Panc1 (cell line): ENCODE results near the gene PIK3R5. TPM values are rescaled to one million over a fixed set of nuclear protein-coding genes. Genes with fewer than 3 reads are reported as not detected.

ENCODE experiments used
- ATAC-seq: fragments of 200-7000 bp; cut with Tn5 transposase; 2 replicates; pipeline ENCODE4 v1.9.1; 2020; ENCODE audit warnings: mild to moderate bottlenecking, moderate library complexity
- BruUV-seq: library from RNA; stranded (reverse); fragments of 400-500 nt; replicated peaks from 2 replicates; lab custom pipeline; 2021; lab: Mats Ljungman, UMichigan
- CTCF ChIA-PET: fragments of 300-600 bp; sonication (Branson Sonifier 250); formaldehyde crosslinking; loops from one replicate; lab custom pipeline; 2022; ENCODE audit warnings: antibody characterized with exemption; lab: Charles Lee
- POLR2A ChIA-PET: fragments of 300-600 bp; sonication (Branson Sonifier 250); formaldehyde crosslinking; loops from one replicate; lab custom pipeline; 2022; ENCODE audit warnings: antibody characterized with exemption; lab: Charles Lee
- DNase-seq: peaks from one replicate; pipeline ENCODE4 v3.0.0-alpha.2; 2010; ENCODE audit warnings: low read depth, low spot score
- H3K27ac ChIP-seq: 2 replicates; pipeline ENCODE4 v1.5.1; 2011; ENCODE audit warnings: mild to moderate bottlenecking, low read length, inconsistent platforms
- H3K27me3 ChIP-seq: fragments of 200-500 bp; sonication (Bioruptor generic); 2 replicates; pipeline ENCODE4 v1.6.0; 2014; ENCODE audit warnings: low read length, inconsistent platforms; ENCODE audit not compliant: control insufficient read depth, insufficient read depth
- H3K36me3 ChIP-seq: fragments of 200-500 bp; sonication (Bioruptor generic); 2 replicates; pipeline ENCODE4 v1.5.1; 2014; ENCODE audit warnings: inconsistent platforms, mild to moderate bottlenecking, low read length, moderate library complexity; ENCODE audit not compliant: control insufficient read depth, insufficient read depth
- H3K4me1 ChIP-seq: 2 replicates; pipeline ENCODE4 v1.5.1; 2011; ENCODE audit warnings: inconsistent platforms, mild to moderate bottlenecking, low read length, moderate library complexity; ENCODE audit not compliant: control insufficient read depth, insufficient read depth
- H3K4me3 ChIP-seq, 2 experiments: 2 replicates each; pipeline ENCODE4 v1.5.1; 2011 to 2012; ENCODE audit warnings: low read depth in 2 of 2, low read length in 2 of 2, mild to moderate bottlenecking in 2 of 2, inconsistent platforms in 1 of 2, moderate library complexity in 1 of 2
- H3K9me3 ChIP-seq: fragments of 200-500 bp; sonication (Bioruptor generic); 2 replicates; pipeline ENCODE4 v1.5.1; 2014; ENCODE audit warnings: low read depth, mild to moderate bottlenecking, inconsistent platforms, low read length, moderate library complexity; ENCODE audit not compliant: control insufficient read depth, insufficient read depth
- CTCF ChIP-seq: fragments of 450-650 bp; IDR thresholded peaks from 2 replicates; pipeline ENCODE4 v1.5.1; 2017; ENCODE audit warnings: mild to moderate bottlenecking
- POLR2AphosphoS5 ChIP-seq: IDR thresholded peaks from 2 replicates; pipeline ENCODE4 v1.6.1; 2012; ENCODE audit warnings: mild to moderate bottlenecking, low read depth, low read length, moderate library complexity
- REST ChIP-seq, 2 experiments: IDR thresholded peaks; 2 replicates each; pipeline ENCODE4 v1.6.1; 2011 to 2012; ENCODE audit warnings: low read depth in 2 of 2, control low read depth in 1 of 2, low read length in 1 of 2, mild to moderate bottlenecking in 1 of 2, moderate library complexity in 1 of 2; ENCODE audit not compliant: insufficient read depth in 1 of 2
- SIN3A ChIP-seq: IDR thresholded peaks from 2 replicates; pipeline ENCODE4 v1.6.1; 2012; ENCODE audit warnings: low read depth, mild to moderate bottlenecking, low read length, moderate library complexity, borderline replicate concordance; ENCODE audit not compliant: insufficient read depth
- TCF7L2 ChIP-seq: IDR thresholded peaks from 2 replicates; pipeline ENCODE4 v1.6.1; 2011; ENCODE audit warnings: mild to moderate bottlenecking, low read depth, low read length, inconsistent platforms
- in situ Hi-C: cut with HindIII; loops from 2 replicates; pipeline ENCODE4 v1.10.0; 2016; ENCODE audit warnings: low sequenced_read_pairs, low pct_unique_long_range_greater_than_20kb
- intact Hi-C: fragments of 100-400 bp; cut with micrococcal nuclease; formaldehyde crosslinking; loops from one replicate; pipeline ENCODE4 v1.10.0; 2022; ENCODE audit not compliant: unreplicated experiment
- total RNA-seq: library from RNA; stranded (reverse); gene quantifications from one replicate; pipeline ENCODE4 v1.2.1, GENCODE V29; 2021; ENCODE audit not compliant: unreplicated experiment

The PIK3R5 gene
- total RNA-seq, 1 experiment from 2014 or later = 0.15 TPM

GRCh38 chr17:8830141-8830540 is 135.4 kb downstream of the PIK3R5 start:
- TF ChIP-seq REST (IDR thresholded peaks at IDR 0.05; ENCODE audit: insufficient read depth in 1 of 2, low read depth in 2 of 2, low read length in 1 of 2) (no peak), POLR2AphosphoS5 (no peak), SIN3A (no peak), TCF7L2 (no peak), CTCF (no peak)
- ChIA-PET POLR2A (no interaction called here), CTCF (no interaction called here)
- Histone ChIP-seq H3K36me3 (no peaks in the 10 kb centered on the region), H3K27me3 (peaks cover 3% of the 10 kb centered on the region), H3K9me3 (no peaks in the 10 kb centered on the region), H3K27ac (no peak overlapping the region), H3K4me1 (no peaks in the 10 kb centered on the region), H3K4me3 (no peak overlapping the region)
- DNase-seq (no peak), ATAC-seq (no peak)
- intact Hi-C loops = no loop called here
- in situ Hi-C loops = no loop called here
- BruUV-seq = no TSS peak

- Histone ChIP-seq H3K4me3 (no peak overlapping the region), H3K27ac (no peak overlapping the region), H3K36me3 (no peaks in the 10 kb centered on the region), H3K4me1 (no peaks in the 10 kb centered on the region), H3K9me3 (peaks cover 4% of the 10 kb centered on the region; the same call in 1 of the 2 replicates), H3K27me3 (peaks cover 3% of the 10 kb centered on the region)
- in situ Hi-C loops (no loop called here), intact Hi-C loops (no loop called here)
- no TSS peak for BruUV-seq
- DNase-seq = no peak
- no peak for ATAC-seq
- ChIA-PET POLR2A (no interaction called here), CTCF (no interaction called here)
- TF ChIP-seq CTCF = no peak
- TF ChIP-seq POLR2AphosphoS5 = no peak
- TF ChIP-seq REST (IDR thresholded peaks at IDR 0.05; ENCODE audit: insufficient read depth in 1 of 2, low read depth in 2 of 2, low read length in 1 of 2) = no peak
- no peak for TF ChIP-seq TCF7L2
Measured at GRCh38 chr17:8829036-8829941, 136.2 kb downstream of the PIK3R5 start.
